HCT116 (cell line): ENCODE data around the gene TMEM98. TPM values are rescaled to one million over a fixed set of nuclear protein-coding genes. Genes with fewer than 3 reads are reported as not detected.

ENCODE experiments used
- ATAC-seq: fragments of 200-7000 bp; cut with Tn5 transposase; 2 replicates; pipeline ENCODE4 v1.9.1; 2020; ENCODE audit warnings: mild to moderate bottlenecking, moderate library complexity
- BruUV-seq: library from RNA; stranded (reverse); fragments of 400-500 nt; replicated peaks from 2 replicates; lab custom pipeline; 2021; lab: Mats Ljungman, UMichigan
- CTCF ChIA-PET: fragments of 300-600 bp; sonication (Branson Sonifier 250); formaldehyde crosslinking; loops from one replicate; lab custom pipeline; 2021; ENCODE audit warnings: antibody characterized with exemption; lab: Charles Lee
- POLR2A ChIA-PET: fragments of 300-600, 350-600 bp; sonication (Branson Sonifier 250); formaldehyde crosslinking; loops from one replicate; lab custom pipeline; 2021; ENCODE audit warnings: antibody characterized with exemption; lab: Charles Lee
- RAD21 ChIA-PET, 2 experiments: fragments of 300-600 bp; sonication (Branson Sonifier 250); formaldehyde crosslinking; loops; one replicate each; lab custom pipeline; 2023; ENCODE audit warnings: low total read pairs in 2 of 2; ENCODE audit not compliant: uncharacterized antibody in 2 of 2, unreplicated experiment in 2 of 2, low non-redundant PET in 1 of 2; lab: Charles Lee
- DNase-seq: peaks from one replicate; pipeline ENCODE4 v3.0.0-alpha.2; 2010; ENCODE audit warnings: low read depth, low spot score
- H2AFZ ChIP-seq: fragments of 200-600 bp; shearing (Covaris generic), sonication (generic); 2 replicates; pipeline ENCODE4 v1.6.1; 2017; ENCODE audit warnings: low read depth, mixed run types, mixed read lengths, antibody characterized with exemption, low read length; ENCODE audit not compliant: poor library complexity, severe bottlenecking
- H3K27ac ChIP-seq: 2 replicates; pipeline ENCODE4 v1.5.1; 2012; ENCODE audit warnings: low read depth, low read length
- H3K27me3 ChIP-seq: fragments of 200-600 bp; sonication (generic); 2 replicates; pipeline ENCODE4 v1.6.1; 2016; ENCODE audit warnings: mixed run types, low read length, mixed read lengths; ENCODE audit not compliant: insufficient read depth
- H3K36me3 ChIP-seq, 2 experiments: fragments of 200-500 bp in 1 of 2; fragments of 200-600 bp in 1 of 2; sonication (Bioruptor generic) in 1 of 2; sonication (generic) in 1 of 2; 2 replicates each; pipeline versions ENCODE4 v1.5.1 to v1.6.1; 2014 to 2016; ENCODE audit warnings: low read length in 2 of 2, inconsistent platforms in 1 of 2, mixed read lengths in 1 of 2, mixed run types in 1 of 2; ENCODE audit not compliant: insufficient read depth in 2 of 2, control insufficient read depth in 1 of 2
- H3K4me1 ChIP-seq, 2 experiments: fragments of 200-600 bp in 1 of 2; sonication (generic) in 1 of 2; 2 replicates each; pipeline versions ENCODE4 v1.5.1 to v1.6.1; 2012 to 2017; ENCODE audit warnings: low read length in 2 of 2, inconsistent platforms in 1 of 2, mild to moderate bottlenecking in 1 of 2, mixed read lengths in 1 of 2, mixed run types in 1 of 2, moderate library complexity in 1 of 2; ENCODE audit not compliant: insufficient read depth in 2 of 2, control insufficient read depth in 1 of 2
- H3K4me2 ChIP-seq: fragments of 200-600 bp; sonication (generic); 2 replicates; pipeline ENCODE4 v1.6.1; 2017; ENCODE audit warnings: mixed run types, low read length, mixed read lengths
- H3K4me3 ChIP-seq, 2 experiments: fragments of 200-600 bp in 1 of 2; sonication (generic) in 1 of 2; replicated peaks in 1 of 2; 2 replicates each; pipeline ENCODE4 v1.5.1; 2011 to 2016; ENCODE audit warnings: low read length in 2 of 2, control low read depth in 1 of 2, low read depth in 1 of 2, mild to moderate bottlenecking in 1 of 2, mixed read lengths in 1 of 2, mixed run types in 1 of 2
- H3K79me2 ChIP-seq: fragments of 200-600 bp; sonication (generic); 2 replicates; pipeline ENCODE4 v1.6.1; 2017; ENCODE audit warnings: mild to moderate bottlenecking, mixed run types, low read length, moderate library complexity, mixed read lengths; ENCODE audit not compliant: insufficient read depth
- H3K9ac ChIP-seq: fragments of 200-600 bp; sonication (generic); 2 replicates; pipeline ENCODE4 v1.6.1; 2016; ENCODE audit warnings: low read length, mixed read lengths
- H3K9me2 ChIP-seq: fragments of 200-600 bp; sonication (generic), shearing (Covaris generic); 2 replicates; pipeline ENCODE4 v1.6.1; 2017; ENCODE audit warnings: mixed run types, mild to moderate bottlenecking, moderate library complexity; ENCODE audit not compliant: insufficient read depth
- H3K9me3 ChIP-seq, 2 experiments: fragments of 200-500 bp in 1 of 2; fragments of 200-600 bp in 1 of 2; sonication (Bioruptor generic) in 1 of 2; sonication (generic) in 1 of 2; 2 replicates each; pipeline ENCODE4 v1.6.1; 2014 to 2017; ENCODE audit warnings: low read length in 2 of 2, mixed read lengths in 2 of 2, inconsistent platforms in 1 of 2, low read depth in 1 of 2, mild to moderate bottlenecking in 1 of 2, mixed run types in 1 of 2, moderate library complexity in 1 of 2; ENCODE audit not compliant: control insufficient read depth in 1 of 2, insufficient read depth in 1 of 2
- H4K20me1 ChIP-seq: fragments of 200-600 bp; sonication (generic), shearing (Covaris generic); 2 replicates; pipeline ENCODE4 v1.6.1; 2017; ENCODE audit warnings: mixed run types, mild to moderate bottlenecking, moderate library complexity; ENCODE audit not compliant: insufficient read depth
- CEBPB ChIP-seq: IDR thresholded peaks from 2 replicates; pipeline ENCODE4 v1.6.1; 2012; ENCODE audit warnings: low read depth
- CTCF ChIP-seq, 3 experiments: fragments of 200-600 bp in 1 of 3; sonication (generic) in 1 of 3; IDR thresholded peaks in 2 of 3; conservative IDR thresholded peaks in 1 of 3; 2 replicates each; pipeline ENCODE4 v1.5.1; 2012 to 2017; ENCODE audit warnings: low read depth in 2 of 3, low read length in 2 of 3, antibody characterized with exemption in 1 of 3, borderline replicate concordance in 1 of 3, control low read depth in 1 of 3, mild to moderate bottlenecking in 1 of 3, mixed read lengths in 1 of 3, mixed run types in 1 of 3, moderate library complexity in 1 of 3; ENCODE audit not compliant: insufficient read depth in 1 of 3
- EGR1 ChIP-seq: IDR thresholded peaks from 2 replicates; pipeline ENCODE4 v1.6.1; 2012; ENCODE audit warnings: low read depth
- ELF1 ChIP-seq: IDR thresholded peaks from 2 replicates; pipeline ENCODE4 v1.6.1; 2012; ENCODE audit warnings: low read depth, borderline replicate concordance
- EZH2 ChIP-seq: fragments of 200-600 bp; sonication (generic); IDR thresholded peaks from 2 replicates; pipeline ENCODE4 v1.6.1; 2017; ENCODE audit warnings: antibody characterized with exemption, mixed run types
- EZH2phosphoT487 ChIP-seq: fragments of 200-600 bp; IDR thresholded peaks from 2 replicates; pipeline ENCODE4 v1.6.1; 2018; ENCODE audit warnings: antibody characterized with exemption, borderline replicate concordance
- FOSL1 ChIP-seq: IDR thresholded peaks from 2 replicates; pipeline ENCODE4 v1.6.1; 2012; ENCODE audit warnings: low read depth
- MAX ChIP-seq: IDR thresholded peaks from 2 replicates; pipeline ENCODE4 v1.6.1; 2012
- RAD21 ChIP-seq: IDR thresholded peaks from 2 replicates; pipeline ENCODE4 v1.6.1; 2012; ENCODE audit warnings: low read depth, mild to moderate bottlenecking
- REST ChIP-seq: IDR thresholded peaks from 2 replicates; pipeline ENCODE4 v1.6.1; 2012; ENCODE audit warnings: low read depth
- SP1 ChIP-seq: IDR thresholded peaks from 2 replicates; pipeline ENCODE4 v1.6.1; 2012; ENCODE audit warnings: low read depth
- ZFX ChIP-seq: fragments of 450-650 bp; IDR thresholded peaks from 2 replicates; pipeline ENCODE4 v1.6.1; 2017
- ZNF274 ChIP-seq: fragments of 200-500 bp; sonication (Bioruptor generic); IDR thresholded peaks from 2 replicates; pipeline ENCODE4 v1.6.1; 2014; ENCODE audit warnings: mild to moderate bottlenecking, low read depth, low read length, inconsistent platforms
- intact Hi-C: fragments of 100-400 bp; cut with micrococcal nuclease; formaldehyde crosslinking; loops from 2 replicates; pipeline ENCODE4 v1.10.0; 2022
- total RNA-seq: library from RNA; stranded (reverse); gene quantifications from one replicate; pipeline ENCODE4 v1.2.1, GENCODE V29; 2021; ENCODE audit not compliant: unreplicated experiment

Gene TMEM98
- total RNA-seq, 1 experiment from 2014 or later, result 29.3 TPM

- Histone ChIP-seq H3K9me3 (no peaks in the 10 kb centered on the region), H3K4me2 (no peak overlapping the region), H2AFZ (no peak overlapping the region), H3K4me3 (no peak overlapping the region), H3K36me3 (no peaks in the 10 kb centered on the region), H3K27me3 (peaks cover 10% of the 10 kb centered on the region; the same call in 1 of the 2 replicates), H3K9ac (no peak overlapping the region), H3K9me2 (no peaks in the 10 kb centered on the region), H3K4me1 (no peaks in the 10 kb centered on the region; a peak in 1 of 4 replicates), H3K79me2 (no peaks in the 10 kb centered on the region), H4K20me1 (no peaks in the 10 kb centered on the region), H3K27ac (no peak overlapping the region)
- POLR2A ChIA-PET, result no interaction called here
- no peak for DNase-seq
- no TSS peak for BruUV-seq
- RAD21 ChIA-PET, result no interaction called here
- intact Hi-C loops, result no loop called here
- CTCF ChIA-PET, result interaction anchor here (1.0 kb wide), 1 partner anchor 8 kb away, joined by 3 read pairs; no protein-coding TSS in a partner anchor
- ATAC-seq, result no peak
- TF ChIP-seq MAX (no peak), ELF1 (no peak), EZH2 (no peak)
Measured at GRCh38 chr17:32943647-32944191, 15.8 kb downstream of the TMEM98 start.

- DNase-seq (no peak), ATAC-seq (no peak)
- Histone ChIP-seq H3K4me3 (no peak overlapping the region), H3K27me3 (peaks cover 10% of the 10 kb centered on the region; the same call in 1 of the 2 replicates), H3K9ac (no peak overlapping the region), H3K4me2 (no peak overlapping the region), H3K4me1 (no peaks in the 10 kb centered on the region; a peak in 1 of 4 replicates), H3K36me3 (no peaks in the 10 kb centered on the region), H2AFZ (no peak overlapping the region), H3K9me3 (no peaks in the 10 kb centered on the region), H3K9me2 (no peaks in the 10 kb centered on the region), H3K79me2 (no peaks in the 10 kb centered on the region), H3K27ac (no peak overlapping the region), H4K20me1 (no peaks in the 10 kb centered on the region)
- no TSS peak for BruUV-seq
- intact Hi-C loops, result no loop called here
- POLR2A ChIA-PET, result no interaction called here
- RAD21 ChIA-PET, result no interaction called here
- CTCF ChIA-PET, result interaction anchor here (1.0 kb wide), 1 partner anchor 9 kb away, joined by 3 read pairs; no protein-coding TSS in a partner anchor
- TF ChIP-seq EZH2 (no peak), REST (no peak), FOSL1 (no peak), EGR1 (no peak), EZH2phosphoT487 (no peak), RAD21 (no peak), CTCF (IDR thresholded peaks at IDR 0.05 in 2 of 3, conservative IDR thresholded peaks at IDR 0.05 in 1 of 3; ENCODE audit: borderline replicate concordance in 1 of 3, insufficient read depth in 1 of 3, low read depth in 2 of 3, low read length in 2 of 3) (no peak), SP1 (no peak), CEBPB (no peak), ZFX (no peak), ZNF274 (no peak), MAX (no peak)
Measured at GRCh38 chr17:32944248-32945020, 16.5 kb downstream of the TMEM98 start.
